Measurements from ENCODE around the gene DMKN.

GRCh38 chr19:35495107-35496064 lies 18.1 kb downstream of the DMKN start:
- TF ChIP-seq CTCF (IDR thresholded peaks at IDR 0.05; ENCODE audit: low read depth, low read length) = peak; percentile 88
- TF ChIP-seq EZH2phosphoT487 (IDR thresholded peaks at IDR 0.05; ENCODE audit: low read depth) = no peak

All from OCI-LY3 (cell line).